Activated T-cell treated with anti-CD3 and anti-CD28 coated beads for 4 hours (primary cell): ENCODE data around the gene AK4.
"Not testable (repeated sequence)": the region's sequence is repeated elsewhere in the genome, so short reads cannot be mapped to it uniquely, and the experiment has no call there.

ENCODE experiments used
- DNase-seq: peaks from one replicate; pipeline ENCODE4 v3.0.0-alpha.2; 2020

The AK4 gene

GRCh38 chr1:65221638-65222339 lies 73.8 kb downstream of the AK4 start:
- DNase-seq, result no peak

GRCh38 chr1:65222340-65222940 lies 74.4 kb downstream of the AK4 start:
- DNase-seq, result no peak

- no peak for DNase-seq
Observed at GRCh38 chr1:65224681-65225091, 76.7 kb downstream of the AK4 start.

- DNase-seq, result no peak
Observed at GRCh38 chr1:65225179-65225578, 77.2 kb downstream of the AK4 start.

- DNase-seq, result no peak
Observed at GRCh38 chr1:65229201-65229600, 81.2 kb downstream of the AK4 start.

DNA sequence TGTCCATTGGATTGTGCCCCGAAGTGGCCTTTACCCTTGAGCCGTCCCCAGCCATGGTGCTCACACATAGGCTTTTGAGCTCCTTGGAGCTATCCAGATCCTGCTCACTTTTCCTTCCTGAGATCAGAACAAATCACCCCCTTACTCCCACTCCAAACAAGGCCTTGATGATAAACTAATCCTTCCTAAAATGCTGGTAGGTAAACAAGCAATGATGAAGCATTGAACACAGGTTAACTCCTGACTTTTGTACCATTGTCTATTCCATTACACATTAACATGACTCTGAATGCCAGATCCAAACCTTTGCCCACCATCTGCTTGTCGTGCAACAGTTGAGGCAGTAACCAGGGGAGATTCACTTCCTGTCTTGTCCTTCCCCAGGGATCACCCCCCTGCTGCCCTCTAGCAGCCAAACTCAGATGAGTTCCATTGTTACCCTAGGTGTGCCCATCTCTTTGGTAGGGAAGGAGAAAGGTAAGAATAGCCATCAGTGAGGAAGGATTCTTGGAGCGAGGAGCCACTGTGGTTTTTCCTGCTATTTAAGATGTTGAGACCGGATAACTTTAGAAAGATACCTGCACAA lies 81.8 kb downstream of the AK4 start:
- DNase-seq, result no peak

- no peak for DNase-seq
Observed at GRCh38 chr1:65230731-65231481, 82.9 kb downstream of the AK4 start.

- no peak for DNase-seq
Observed at GRCh38 chr1:65231718-65232330, 83.8 kb downstream of the AK4 start.

GRCh38 chr1:65232461-65232990 lies 84.5 kb downstream of the AK4 start:
- DNase-seq, result no peak

- DNase-seq, result no peak
Observed at GRCh38 chr1:65233782-65234181, 85.8 kb downstream of the AK4 start.

GRCh38 chr1:65235867-65236805 lies 88.1 kb downstream of the AK4 start:
- DNase-seq, result no peak

DNA sequence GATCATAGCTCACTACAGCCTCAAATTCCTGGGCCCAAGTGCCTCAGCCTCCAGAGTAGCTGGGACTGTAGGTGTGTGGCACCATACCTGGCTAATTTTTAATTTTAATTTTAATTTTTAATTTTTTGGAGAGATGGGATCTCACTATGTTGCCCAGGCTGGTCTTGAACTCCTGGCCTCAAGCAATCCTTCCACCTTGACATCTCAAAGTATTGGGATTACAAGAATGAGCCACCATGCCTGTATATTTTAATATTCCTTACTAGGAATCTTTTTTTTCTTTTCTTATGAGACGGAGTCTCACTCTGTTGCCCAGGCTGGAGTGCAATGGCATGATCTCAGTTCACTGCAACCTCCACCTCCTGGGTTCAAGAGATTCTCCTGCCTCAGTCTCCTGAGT lies 89.1 kb downstream of the AK4 start:
- not testable (repeated sequence) for DNase-seq

DNA sequence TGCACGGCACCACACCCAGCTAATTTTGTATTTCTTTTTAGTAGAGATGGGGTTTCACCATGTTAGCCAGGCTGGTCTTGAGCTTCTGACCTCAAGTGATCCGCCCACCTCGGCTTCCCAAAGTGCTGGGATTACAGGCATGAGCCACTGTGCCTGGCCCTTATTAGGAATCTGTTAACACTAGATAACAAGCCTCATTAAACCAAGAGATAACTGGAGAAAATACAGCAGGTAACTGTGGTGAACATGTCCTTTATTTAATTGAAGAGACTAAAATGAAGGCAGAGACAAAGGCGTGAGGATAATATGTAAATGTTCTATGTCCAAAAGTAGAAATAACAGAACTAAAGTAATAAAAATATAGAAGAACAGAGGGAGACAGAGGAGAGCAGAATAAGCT lies 89.5 kb downstream of the AK4 start:
- no peak for DNase-seq

GRCh38 chr1:65238010-65238409 lies 90.0 kb downstream of the AK4 start:
- no peak for DNase-seq

- DNase-seq, result no peak
Observed at GRCh38 chr1:65243491-65243890, 95.5 kb downstream of the AK4 start.

GRCh38 chr1:65245295-65245694 lies 97.3 kb downstream of the AK4 start:
- no peak for DNase-seq

DNA sequence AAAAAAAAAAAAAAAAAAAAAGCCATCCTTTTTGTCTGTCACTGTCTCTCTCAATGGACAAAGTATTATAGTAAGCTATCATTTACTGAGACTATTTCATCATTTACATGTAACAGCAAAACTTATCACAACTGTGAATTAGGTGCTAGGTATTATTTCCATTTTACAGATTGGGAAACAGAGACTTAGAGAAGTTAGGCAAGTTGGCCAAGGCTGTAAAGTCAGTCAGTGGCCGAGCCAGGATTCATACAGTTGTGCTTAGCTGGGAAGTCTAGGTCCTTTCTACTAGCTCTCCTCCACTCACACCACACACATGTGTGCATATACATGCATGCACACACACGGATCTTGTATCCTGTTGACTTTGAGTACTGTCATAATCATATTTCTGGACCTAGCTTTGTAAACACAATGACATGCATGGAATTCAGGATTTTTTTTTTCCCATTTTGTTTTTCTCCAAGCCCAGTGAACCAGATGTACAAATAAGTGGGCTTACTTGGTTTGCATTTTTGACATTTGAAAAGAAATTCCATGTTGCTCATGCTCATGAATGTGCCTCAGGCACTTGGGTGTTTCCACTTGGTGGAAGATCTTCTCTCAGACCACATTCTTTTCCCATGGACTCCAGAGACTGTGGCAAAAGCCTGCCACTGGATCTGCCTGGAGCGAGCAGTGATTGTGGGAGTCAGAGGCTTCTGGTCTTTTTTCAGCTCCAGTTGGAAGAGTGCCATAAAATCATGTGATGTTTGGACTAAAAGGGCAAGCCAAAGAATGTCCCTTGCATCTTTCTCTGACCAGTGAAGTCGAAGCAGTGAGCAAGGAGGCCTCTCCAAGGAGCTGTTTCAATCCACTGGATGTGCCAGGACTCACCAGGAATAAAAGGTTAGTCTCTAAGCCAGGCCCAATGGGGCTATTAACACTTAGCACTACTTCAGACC lies 99.7 kb downstream of the AK4 start:
- no peak for DNase-seq

GRCh38 chr1:65250826-65251225 lies 102.8 kb downstream of the AK4 start:
- DNase-seq, result no peak

DNA sequence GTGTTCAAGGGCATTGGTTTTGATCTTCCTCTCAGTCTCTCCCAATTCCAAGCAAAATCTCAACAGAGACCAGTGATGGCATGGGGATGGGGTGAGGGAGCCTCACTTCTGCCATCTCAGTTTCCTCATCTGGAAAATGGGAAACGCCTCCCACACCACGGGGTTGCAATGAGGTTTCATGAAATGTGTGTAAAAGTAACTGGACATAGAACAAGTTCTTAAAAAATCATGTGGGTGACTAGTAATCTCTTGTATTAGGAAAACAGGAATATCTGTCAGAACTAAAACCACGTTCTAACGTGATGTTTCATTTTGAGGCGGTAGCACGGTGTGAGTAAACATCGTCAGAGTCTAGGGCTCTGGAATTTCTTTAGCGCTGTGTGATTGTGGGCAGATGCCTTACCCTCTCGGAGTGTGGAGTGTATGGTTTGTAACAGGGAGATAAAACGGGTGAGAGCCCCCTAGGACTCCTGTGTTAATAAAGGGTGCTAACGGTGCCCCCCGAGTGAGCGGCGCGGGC lies 105.9 kb downstream of the AK4 start:
- DNase-seq, result no peak

- DNase-seq, result peak; percentile 66
Observed at GRCh38 chr1:65254320-65255034, 106.5 kb downstream of the AK4 start.
